GM19043 (cell line): ENCODE measurements around the gene VCPKMT.
A peak's percentile ranks its signal among the peaks of the same experiment; 100 is the strongest.
"Not testable (repeated sequence)": the region's sequence is repeated elsewhere in the genome, so short reads cannot be mapped to it uniquely, and the experiment has no call there.

Experiments used
- ATAC-seq: cut with Tn5 transposase; IDR thresholded peaks from one replicate; pipeline ENCODE4 v1.9.1; 2021; ENCODE audit warnings: low read depth; ENCODE audit not compliant: unreplicated experiment

Gene VCPKMT

GRCh38 chr14:50093496-50093895 is 22.9 kb downstream of the VCPKMT start:
- ATAC-seq = no peak

GRCh38 chr14:50092006-50092555 is 24.3 kb downstream of the VCPKMT start:
- ATAC-seq = no peak

- ATAC-seq = no peak
Measured at GRCh38 chr14:50091240-50091913, 25.0 kb downstream of the VCPKMT start.

- no peak for ATAC-seq
Measured at GRCh38 chr14:50089208-50089607, 27.2 kb downstream of the VCPKMT start.

GRCh38 chr14:50088731-50089130 is 27.6 kb downstream of the VCPKMT start:
- no peak for ATAC-seq

GRCh38 chr14:50088117-50088515 is 28.3 kb downstream of the VCPKMT start:
- no peak for ATAC-seq

GRCh38 chr14:50087341-50088116 is 28.8 kb downstream of the VCPKMT start:
- no peak for ATAC-seq

GRCh38 chr14:50086321-50086711 is 30.1 kb downstream of the VCPKMT start:
- ATAC-seq = no peak

- peak; percentile 43 for ATAC-seq
Measured at GRCh38 chr14:50085570-50086320, 30.6 kb downstream of the VCPKMT start.

GRCh38 chr14:50084666-50085065 is 31.7 kb downstream of the VCPKMT start:
- no peak for ATAC-seq

GRCh38 chr14:50083467-50084337 is 32.7 kb downstream of the VCPKMT start:
- ATAC-seq = peak; percentile 19

- ATAC-seq = peak; percentile 54
Measured at GRCh38 chr14:50082784-50083466, 33.4 kb downstream of the VCPKMT start.

GRCh38 chr14:50082308-50082742 is 34.0 kb downstream of the VCPKMT start:
- no peak for ATAC-seq

GRCh38 chr14:50079103-50079502 is 37.3 kb downstream of the VCPKMT start:
- ATAC-seq = not testable (repeated sequence)

GRCh38 chr14:50073663-50074062 is 42.7 kb downstream of the VCPKMT start:
- ATAC-seq = not testable (repeated sequence)

GRCh38 chr14:50072395-50072794 is 44.0 kb downstream of the VCPKMT start:
- ATAC-seq = no peak

GRCh38 chr14:50070840-50071548 is 45.4 kb downstream of the VCPKMT start:
- ATAC-seq = no peak

- ATAC-seq = no peak
Measured at GRCh38 chr14:50070230-50070629, 46.1 kb downstream of the VCPKMT start.

GRCh38 chr14:50069325-50069724 is 47.0 kb downstream of the VCPKMT start:
- no peak for ATAC-seq
